Measurements from ENCODE around the gene LSM3. TPM values are rescaled to one million over a fixed set of nuclear protein-coding genes. Genes with fewer than 3 reads are reported as not detected.

The LSM3 gene
- 19.1 to 24.1 TPM (median 21.4 TPM) in 5 replicates for total RNA-seq (2022; extraction: Qiagen RNA extraction; ENCODE audit: low read depth)

DNA sequence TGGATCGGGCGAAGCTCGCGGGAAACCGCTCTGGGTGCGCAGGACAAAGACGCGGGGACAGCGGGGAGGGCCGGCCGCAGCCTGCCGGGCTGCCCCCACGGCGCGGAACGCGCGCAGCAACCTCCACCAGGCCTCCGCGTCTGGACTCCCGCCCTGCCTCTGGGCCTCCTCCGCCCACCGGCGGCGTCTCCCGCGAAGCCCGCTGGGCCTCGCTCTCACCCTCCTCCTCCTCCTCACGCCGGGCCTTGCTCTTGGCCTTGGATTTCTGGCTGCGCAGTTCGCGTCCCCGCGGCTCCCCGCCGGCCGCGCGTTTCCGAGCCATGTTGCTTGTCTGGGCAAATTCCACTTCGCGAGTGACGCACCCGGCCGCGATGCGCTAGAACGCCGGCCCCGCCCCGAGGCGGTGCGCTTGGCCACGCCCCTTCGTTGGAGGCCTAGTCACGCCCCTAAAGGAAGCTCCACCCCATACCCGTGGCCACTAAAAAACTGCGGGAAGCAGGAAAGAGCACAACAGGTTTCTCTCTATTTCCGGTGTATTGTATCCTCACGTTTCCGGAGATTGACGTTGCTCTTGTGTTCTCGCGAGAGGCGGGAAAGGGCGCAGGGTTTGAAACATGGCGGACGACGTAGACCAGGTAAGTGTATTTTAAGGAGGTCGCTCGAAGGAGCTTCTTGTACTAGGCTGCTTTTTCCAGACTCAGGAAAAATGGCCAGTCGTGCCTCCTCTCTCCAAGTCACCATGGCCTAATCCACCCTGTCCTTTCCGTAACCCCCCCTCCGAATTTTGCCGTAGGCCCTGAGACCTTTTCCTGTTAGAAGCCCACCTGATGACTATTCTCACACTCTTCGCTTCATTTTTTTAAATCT is at the start of gene LSM3, which contains the start of gene XPC:
TSS of gene LSM3 (plus strand) at position 571 of the 867 bp plus-strand sequence. CDS start at position 615, 44 bp downstream.
TSS of gene XPC (minus strand) at position 355 of the 867 bp plus-strand sequence. CDS start at position 322, 33 bp downstream.

Other genes with a start within 250 kb of the LSM3 start
- gene CHCHD4, start 53.9 kb upstream of the LSM3 start, total RNA-seq (2022; extraction: Qiagen RNA extraction; ENCODE audit: low read depth) = 37.3 to 41.9 TPM (median 40.5 TPM) in 5 replicates
- 75.9 to 86.2 TPM (median 82.5 TPM) in 5 replicates for gene TMEM43, start 53.8 kb upstream of the LSM3 start, total RNA-seq (2022; extraction: Qiagen RNA extraction; ENCODE audit: low read depth)
- 28.6 to 33.7 TPM (median 33.2 TPM) in 5 replicates for gene XPC, start 216 bp upstream of the LSM3 start, total RNA-seq (2022; extraction: Qiagen RNA extraction; ENCODE audit: low read depth)
- 90.4 to 125 TPM (median 108 TPM) in 5 replicates for gene SLC6A6, start 223.8 kb downstream of the LSM3 start, total RNA-seq (2022; extraction: Qiagen RNA extraction; ENCODE audit: low read depth)

Measured in A549 treated with DMSO at 1 μM for 4 hours (cell line).